ENCODE results near the gene CTDP1. TPM values are rescaled to one million over a fixed set of nuclear protein-coding genes. Genes with fewer than 3 reads are reported as not detected.

CTDP1 gene
- total and polyA plus RNA-seq, 12 donors = 3.8 to 23.9 (median 15.8) TPM

GRCh38 chr18:79775441-79776221 is 96.0 kb downstream of the CTDP1 start:
- no peaks in the 10 kb centered on the region for H3K36me3 ChIP-seq (replicated peaks in 1 of 2)
- H3K4me3 ChIP-seq = no peak overlapping the region
- H3K9me3 ChIP-seq (replicated peaks in 1 of 3) = no peaks in the 10 kb centered on the region
- TF ChIP-seq CTCF (IDR thresholded peaks at IDR 0.05) (no peak), POLR2A (IDR thresholded peaks at IDR 0.05) (no peak)
- no peak overlapping the region for H3K27ac ChIP-seq
- no peaks in the 10 kb centered on the region for H3K27me3 ChIP-seq
- no peaks in the 10 kb centered on the region for H3K4me1 ChIP-seq (replicated peaks in 1 of 2)
- 78 to 83% (median 81%) methylated on average over 32 to 35 of the region's 35 CpGs for WGBS, 4 donors
- DNase-seq = no peak
- intact Hi-C loops (cut with DNase I) = no loop called here

GRCh38 chr18:79776674-79777073 is 97.1 kb downstream of the CTDP1 start:
- Histone ChIP-seq H3K36me3 (replicated peaks in 1 of 2) (no peaks in the 10 kb centered on the region), H3K4me3 (no peak overlapping the region), H3K4me1 (replicated peaks in 1 of 2) (no peaks in the 10 kb centered on the region), H3K9me3 (replicated peaks in 1 of 3) (no peaks in the 10 kb centered on the region), H3K27ac (no peak overlapping the region), H3K27me3 (no peaks in the 10 kb centered on the region)
- DNase-seq = no peak
- WGBS, 4 donors = 52 to 81% (median 73%) methylated on average over 2 of the region's 2 CpGs
- intact Hi-C loops (cut with DNase I) = no loop called here
- no peak for TF ChIP-seq CTCF (IDR thresholded peaks at IDR 0.05)
- no peak for TF ChIP-seq POLR2A (IDR thresholded peaks at IDR 0.05)

- Histone ChIP-seq H3K36me3 (replicated peaks in 1 of 2) (no peaks in the 10 kb centered on the region), H3K4me3 (no peak overlapping the region), H3K27ac (no peak overlapping the region), H3K4me1 (replicated peaks in 1 of 2) (no peaks in the 10 kb centered on the region), H3K27me3 (no peaks in the 10 kb centered on the region), H3K9me3 (replicated peaks in 1 of 3) (no peaks in the 10 kb centered on the region)
- intact Hi-C loops (cut with DNase I) = no loop called here
- no peak for DNase-seq
- TF ChIP-seq CTCF (IDR thresholded peaks at IDR 0.05) = no peak
- no peak for TF ChIP-seq POLR2A (IDR thresholded peaks at IDR 0.05)
- WGBS, 4 donors = 53 to 65% (median 62%) methylated on average over 9 to 26 of the region's 26 CpGs
Measured at GRCh38 chr18:79778291-79778791, 98.7 kb downstream of the CTDP1 start.

GRCh38 chr18:79779021-79779699 is 99.6 kb downstream of the CTDP1 start:
- H3K4me1 ChIP-seq (replicated peaks in 1 of 2) = no peaks in the 10 kb centered on the region
- no peak for TF ChIP-seq POLR2A (IDR thresholded peaks at IDR 0.05)
- TF ChIP-seq CTCF (IDR thresholded peaks at IDR 0.05) = no peak
- intact Hi-C loops (cut with DNase I) = no loop called here
- H3K27me3 ChIP-seq = no peaks in the 10 kb centered on the region
- no peak for DNase-seq
- no peaks in the 10 kb centered on the region for H3K9me3 ChIP-seq (replicated peaks in 1 of 3)
- no peak overlapping the region for H3K4me3 ChIP-seq
- H3K36me3 ChIP-seq (replicated peaks in 1 of 2) = no peaks in the 10 kb centered on the region
- WGBS, 4 donors = 72 to 81% (median 79%) methylated on average over 16 to 29 of the region's 29 CpGs
- H3K27ac ChIP-seq = no peak overlapping the region

All from adrenal gland (tissue), 12 donors.